ENCODE measurements around the gene TMEM151B. TPM values are rescaled to one million over a fixed set of nuclear protein-coding genes. Genes with fewer than 3 reads are reported as not detected.

Gene TMEM151B
- total and polyA plus RNA-seq, 9 of the 15 experiments (the other 6 are each of a cell fraction or from before 2014, with no cell fraction given), result not detected

DNA sequence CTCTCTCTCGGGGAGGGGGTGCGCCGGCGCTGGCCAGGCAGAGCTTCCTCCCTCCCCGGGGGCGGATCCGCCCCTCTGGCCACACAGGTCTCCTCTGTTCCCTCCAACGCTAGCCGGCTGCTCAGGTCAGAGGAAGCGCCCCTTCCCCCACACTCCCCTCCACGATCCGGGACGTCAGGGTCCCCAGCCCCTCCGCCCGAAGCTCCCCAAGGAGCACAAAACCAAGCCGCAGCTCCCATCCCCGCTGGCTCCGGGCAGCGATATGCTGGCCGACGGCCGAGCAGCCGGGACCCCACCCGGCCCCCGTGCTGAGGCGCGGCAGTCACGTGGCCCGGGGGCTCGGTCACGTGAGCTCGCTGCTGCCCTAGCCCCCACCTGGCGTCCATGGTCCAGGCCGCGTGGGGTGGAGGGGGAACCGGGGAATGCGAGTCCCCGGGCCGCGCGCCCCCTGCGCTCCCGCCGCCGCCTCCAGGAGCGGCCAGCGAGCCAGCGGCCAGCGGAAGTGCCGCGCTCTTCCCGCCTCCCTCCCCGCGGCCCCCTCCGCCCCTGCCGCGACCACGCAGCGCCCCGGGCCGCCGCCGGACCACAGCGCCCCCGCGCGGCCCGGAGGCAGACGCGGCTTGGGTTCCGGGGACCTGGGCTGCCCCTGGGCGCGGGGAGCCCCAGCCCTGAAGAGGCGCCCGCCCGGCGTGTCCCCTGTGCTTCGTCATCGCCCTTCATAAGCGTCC, 13.1 kb upstream of the TMEM151B start, which contains the start of gene SLC35B2 (continued):
- TF ChIP-seq, protein P1, sequence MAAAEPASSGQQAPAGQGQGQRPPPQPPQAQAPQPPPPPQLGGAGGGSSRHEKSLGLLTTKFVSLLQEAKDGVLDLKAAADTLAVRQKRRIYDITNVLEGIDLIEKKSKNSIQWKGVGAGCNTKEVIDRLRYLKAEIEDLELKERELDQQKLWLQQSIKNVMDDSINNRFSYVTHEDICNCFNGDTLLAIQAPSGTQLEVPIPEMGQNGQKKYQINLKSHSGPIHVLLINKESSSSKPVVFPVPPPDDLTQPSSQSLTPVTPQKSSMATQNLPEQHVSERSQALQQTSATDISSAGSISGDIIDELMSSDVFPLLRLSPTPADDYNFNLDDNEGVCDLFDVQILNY (CRISPR knock-in tag; IDR thresholded peaks at IDR 0.05), result no peak
- TF ChIP-seq, protein P2, sequence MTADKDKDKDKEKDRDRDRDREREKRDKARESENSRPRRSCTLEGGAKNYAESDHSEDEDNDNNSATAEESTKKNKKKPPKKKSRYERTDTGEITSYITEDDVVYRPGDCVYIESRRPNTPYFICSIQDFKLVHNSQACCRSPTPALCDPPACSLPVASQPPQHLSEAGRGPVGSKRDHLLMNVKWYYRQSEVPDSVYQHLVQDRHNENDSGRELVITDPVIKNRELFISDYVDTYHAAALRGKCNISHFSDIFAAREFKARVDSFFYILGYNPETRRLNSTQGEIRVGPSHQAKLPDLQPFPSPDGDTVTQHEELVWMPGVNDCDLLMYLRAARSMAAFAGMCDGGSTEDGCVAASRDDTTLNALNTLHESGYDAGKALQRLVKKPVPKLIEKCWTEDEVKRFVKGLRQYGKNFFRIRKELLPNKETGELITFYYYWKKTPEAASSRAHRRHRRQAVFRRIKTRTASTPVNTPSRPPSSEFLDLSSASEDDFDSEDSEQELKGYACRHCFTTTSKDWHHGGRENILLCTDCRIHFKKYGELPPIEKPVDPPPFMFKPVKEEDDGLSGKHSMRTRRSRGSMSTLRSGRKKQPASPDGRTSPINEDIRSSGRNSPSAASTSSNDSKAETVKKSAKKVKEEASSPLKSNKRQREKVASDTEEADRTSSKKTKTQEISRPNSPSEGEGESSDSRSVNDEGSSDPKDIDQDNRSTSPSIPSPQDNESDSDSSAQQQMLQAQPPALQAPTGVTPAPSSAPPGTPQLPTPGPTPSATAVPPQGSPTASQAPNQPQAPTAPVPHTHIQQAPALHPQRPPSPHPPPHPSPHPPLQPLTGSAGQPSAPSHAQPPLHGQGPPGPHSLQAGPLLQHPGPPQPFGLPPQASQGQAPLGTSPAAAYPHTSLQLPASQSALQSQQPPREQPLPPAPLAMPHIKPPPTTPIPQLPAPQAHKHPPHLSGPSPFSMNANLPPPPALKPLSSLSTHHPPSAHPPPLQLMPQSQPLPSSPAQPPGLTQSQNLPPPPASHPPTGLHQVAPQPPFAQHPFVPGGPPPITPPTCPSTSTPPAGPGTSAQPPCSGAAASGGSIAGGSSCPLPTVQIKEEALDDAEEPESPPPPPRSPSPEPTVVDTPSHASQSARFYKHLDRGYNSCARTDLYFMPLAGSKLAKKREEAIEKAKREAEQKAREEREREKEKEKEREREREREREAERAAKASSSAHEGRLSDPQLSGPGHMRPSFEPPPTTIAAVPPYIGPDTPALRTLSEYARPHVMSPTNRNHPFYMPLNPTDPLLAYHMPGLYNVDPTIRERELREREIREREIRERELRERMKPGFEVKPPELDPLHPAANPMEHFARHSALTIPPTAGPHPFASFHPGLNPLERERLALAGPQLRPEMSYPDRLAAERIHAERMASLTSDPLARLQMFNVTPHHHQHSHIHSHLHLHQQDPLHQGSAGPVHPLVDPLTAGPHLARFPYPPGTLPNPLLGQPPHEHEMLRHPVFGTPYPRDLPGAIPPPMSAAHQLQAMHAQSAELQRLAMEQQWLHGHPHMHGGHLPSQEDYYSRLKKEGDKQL (CRISPR knock-in tag; IDR thresholded peaks at IDR 0.05; ENCODE audit: borderline replicate concordance), result 0 out of 2 replicates have a peak, but pooled peaks have one; percentile 80
- TF ChIP-seq TEAD1 (CRISPR knock-in tag; IDR thresholded peaks at IDR 0.05) (peak in 1 of 2 experiments; percentile 91; a peak in 3 of 4 replicates), ZNF764 (CRISPR knock-in tag; IDR thresholded peaks at IDR 0.05; ENCODE audit: low read depth) (no peak), FOXK2 (conservative IDR thresholded peaks at IDR 0.05 in 1 of 2, IDR thresholded peaks at IDR 0.05 in 1 of 2; ENCODE audit: low read depth in 2 of 2) (no peak; a peak in 1 of 4 replicates), GTF2A2 (tag; IDR thresholded peaks at IDR 0.05) (no peak), KHSRP (IDR thresholded peaks at IDR 0.05) (no peak), ZNF239 (CRISPR knock-in tag; IDR thresholded peaks at IDR 0.05) (no peak), FOXP1 (CRISPR knock-in tag; IDR thresholded peaks at IDR 0.05) (no peak; the same call in 1 of the 2 replicates), TRIM24 (IDR thresholded peaks at IDR 0.05) (peak in 1 of 2 experiments; percentile 54; a peak in 1 of 4 replicates), KLF16 (IDR thresholded peaks at IDR 0.05) (no peak), ARNT (IDR thresholded peaks at IDR 0.05) (no peak)
- TF ChIP-seq, protein P3, sequence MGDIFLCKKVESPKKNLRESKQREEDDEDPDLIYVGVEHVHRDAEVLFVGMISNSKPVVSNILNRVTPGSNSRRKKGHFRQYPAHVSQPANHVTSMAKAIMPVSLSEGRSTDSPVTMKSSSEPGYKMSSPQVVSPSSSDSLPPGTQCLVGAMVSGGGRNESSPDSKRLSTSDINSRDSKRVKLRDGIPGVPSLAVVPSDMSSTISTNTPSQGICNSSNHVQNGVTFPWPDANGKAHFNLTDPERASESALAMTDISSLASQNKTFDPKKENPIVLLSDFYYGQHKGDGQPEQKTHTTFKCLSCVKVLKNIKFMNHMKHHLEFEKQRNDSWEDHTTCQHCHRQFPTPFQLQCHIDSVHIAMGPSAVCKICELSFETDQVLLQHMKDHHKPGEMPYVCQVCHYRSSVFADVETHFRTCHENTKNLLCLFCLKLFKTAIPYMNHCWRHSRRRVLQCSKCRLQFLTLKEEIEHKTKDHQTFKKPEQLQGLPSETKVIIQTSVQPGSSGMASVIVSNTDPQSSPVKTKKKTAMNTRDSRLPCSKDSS (IDR thresholded peaks at IDR 0.05; ENCODE audit: low read depth, partially characterized antibody), result no peak
- TF ChIP-seq, protein P4, sequence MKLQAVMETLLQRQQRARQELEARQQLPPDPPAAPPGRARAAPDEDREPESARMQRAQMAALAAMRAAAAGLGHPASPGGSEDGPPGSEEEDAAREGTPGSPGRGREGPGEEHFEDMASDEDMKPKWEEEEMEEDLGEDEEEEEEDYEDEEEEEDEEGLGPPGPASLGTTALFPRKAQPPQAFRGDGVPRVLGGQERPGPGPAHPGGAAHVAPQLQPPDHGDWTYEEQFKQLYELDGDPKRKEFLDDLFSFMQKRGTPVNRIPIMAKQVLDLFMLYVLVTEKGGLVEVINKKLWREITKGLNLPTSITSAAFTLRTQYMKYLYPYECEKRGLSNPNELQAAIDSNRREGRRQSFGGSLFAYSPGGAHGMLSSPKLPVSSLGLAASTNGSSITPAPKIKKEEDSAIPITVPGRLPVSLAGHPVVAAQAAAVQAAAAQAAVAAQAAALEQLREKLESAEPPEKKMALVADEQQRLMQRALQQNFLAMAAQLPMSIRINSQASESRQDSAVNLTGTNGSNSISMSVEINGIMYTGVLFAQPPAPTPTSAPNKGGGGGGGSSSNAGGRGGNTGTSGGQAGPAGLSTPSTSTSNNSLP (IDR thresholded peaks at IDR 0.05; ENCODE audit: borderline replicate concordance, low read depth, low read length), result no peak; the same call in 1 of the 2 replicates
- TF ChIP-seq, protein P5, sequence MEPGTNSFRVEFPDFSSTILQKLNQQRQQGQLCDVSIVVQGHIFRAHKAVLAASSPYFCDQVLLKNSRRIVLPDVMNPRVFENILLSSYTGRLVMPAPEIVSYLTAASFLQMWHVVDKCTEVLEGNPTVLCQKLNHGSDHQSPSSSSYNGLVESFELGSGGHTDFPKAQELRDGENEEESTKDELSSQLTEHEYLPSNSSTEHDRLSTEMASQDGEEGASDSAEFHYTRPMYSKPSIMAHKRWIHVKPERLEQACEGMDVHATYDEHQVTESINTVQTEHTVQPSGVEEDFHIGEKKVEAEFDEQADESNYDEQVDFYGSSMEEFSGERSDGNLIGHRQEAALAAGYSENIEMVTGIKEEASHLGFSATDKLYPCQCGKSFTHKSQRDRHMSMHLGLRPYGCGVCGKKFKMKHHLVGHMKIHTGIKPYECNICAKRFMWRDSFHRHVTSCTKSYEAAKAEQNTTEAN (CRISPR knock-in tag; IDR thresholded peaks at IDR 0.05), result peak; percentile 84

Measured in K562 (cell line).